ENCODE data around the gene GAS2L2. TPM values are rescaled to one million over a fixed set of nuclear protein-coding genes. Genes with fewer than 3 reads are reported as not detected.

GAS2L2 gene
- total RNA-seq, 1 donor from 2014 or later, result 0.27 TPM

DNA sequence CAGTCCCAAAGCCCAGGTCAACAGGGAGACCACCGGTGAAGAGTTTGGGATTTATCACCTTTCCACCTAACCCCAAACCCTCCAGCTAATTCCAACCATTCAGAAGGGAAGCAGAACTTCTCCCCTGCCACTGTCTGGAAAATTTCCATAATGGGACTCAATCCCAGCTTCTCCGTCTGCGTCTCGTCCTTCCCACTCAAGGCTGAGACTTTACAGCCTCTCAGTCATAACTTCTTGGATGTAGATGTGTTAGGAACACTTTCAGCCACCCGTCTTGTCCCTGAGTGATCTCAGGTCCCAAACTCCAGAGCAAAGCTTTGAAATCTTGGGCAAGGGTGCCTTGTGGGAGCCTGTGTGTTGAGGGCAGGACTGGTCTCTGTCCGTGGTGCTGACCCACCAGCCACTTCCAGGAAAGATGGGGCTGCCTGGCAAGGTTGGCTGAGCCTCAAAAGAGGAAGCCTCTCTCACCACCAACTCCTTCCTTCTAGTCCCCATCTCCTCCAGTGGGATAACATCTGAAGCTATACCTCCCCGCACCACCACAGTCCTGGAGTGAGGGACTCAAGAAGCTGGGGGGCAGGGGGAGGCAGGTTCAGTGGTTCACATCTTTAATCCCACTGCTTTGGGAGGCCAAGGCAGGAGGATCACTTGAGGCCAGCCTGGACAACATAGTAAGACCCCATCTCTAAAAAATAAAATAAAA is 9.3 kb downstream of the GAS2L2 start:
- H3K27ac Mint-ChIP-seq (ENCODE audit: unreplicated experiment), result no peak overlapping the region
- H3K27me3 Mint-ChIP-seq (ENCODE audit: unreplicated experiment), result peaks cover 16% of the 10 kb centered on the region
- H3K9me3 Mint-ChIP-seq (ENCODE audit: unreplicated experiment), result peaks cover 13% of the 10 kb centered on the region
- no peak overlapping the region for H3K4me3 Mint-ChIP-seq (ENCODE audit: unreplicated experiment)
- H3K36me3 Mint-ChIP-seq (ENCODE audit: unreplicated experiment), result peaks cover 5% of the 10 kb centered on the region
- TF ChIP-seq, protein P1, sequence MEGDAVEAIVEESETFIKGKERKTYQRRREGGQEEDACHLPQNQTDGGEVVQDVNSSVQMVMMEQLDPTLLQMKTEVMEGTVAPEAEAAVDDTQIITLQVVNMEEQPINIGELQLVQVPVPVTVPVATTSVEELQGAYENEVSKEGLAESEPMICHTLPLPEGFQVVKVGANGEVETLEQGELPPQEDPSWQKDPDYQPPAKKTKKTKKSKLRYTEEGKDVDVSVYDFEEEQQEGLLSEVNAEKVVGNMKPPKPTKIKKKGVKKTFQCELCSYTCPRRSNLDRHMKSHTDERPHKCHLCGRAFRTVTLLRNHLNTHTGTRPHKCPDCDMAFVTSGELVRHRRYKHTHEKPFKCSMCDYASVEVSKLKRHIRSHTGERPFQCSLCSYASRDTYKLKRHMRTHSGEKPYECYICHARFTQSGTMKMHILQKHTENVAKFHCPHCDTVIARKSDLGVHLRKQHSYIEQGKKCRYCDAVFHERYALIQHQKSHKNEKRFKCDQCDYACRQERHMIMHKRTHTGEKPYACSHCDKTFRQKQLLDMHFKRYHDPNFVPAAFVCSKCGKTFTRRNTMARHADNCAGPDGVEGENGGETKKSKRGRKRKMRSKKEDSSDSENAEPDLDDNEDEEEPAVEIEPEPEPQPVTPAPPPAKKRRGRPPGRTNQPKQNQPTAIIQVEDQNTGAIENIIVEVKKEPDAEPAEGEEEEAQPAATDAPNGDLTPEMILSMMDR (IDR thresholded peaks at IDR 0.05; ENCODE audit: partially characterized antibody, unreplicated experiment), result no peak
- no peak for DNase-seq
- no peaks in the 10 kb centered on the region for H3K4me1 Mint-ChIP-seq (ENCODE audit: low read depth, unreplicated experiment)

GRCh38 chr17:35742896-35743477 is 10.1 kb downstream of the GAS2L2 start:
- Mint-ChIP-seq H3K27me3 (ENCODE audit: unreplicated experiment) (peaks cover 16% of the 10 kb centered on the region), H3K36me3 (ENCODE audit: unreplicated experiment) (peaks cover 5% of the 10 kb centered on the region), H3K4me1 (ENCODE audit: low read depth, unreplicated experiment) (no peaks in the 10 kb centered on the region), H3K27ac (ENCODE audit: unreplicated experiment) (no peak overlapping the region), H3K4me3 (ENCODE audit: unreplicated experiment) (no peak overlapping the region), H3K9me3 (ENCODE audit: unreplicated experiment) (peaks cover 13% of the 10 kb centered on the region)
- TF ChIP-seq, protein P1 (IDR thresholded peaks at IDR 0.05; ENCODE audit: partially characterized antibody, unreplicated experiment), result no peak
- no peak for DNase-seq

DNA sequence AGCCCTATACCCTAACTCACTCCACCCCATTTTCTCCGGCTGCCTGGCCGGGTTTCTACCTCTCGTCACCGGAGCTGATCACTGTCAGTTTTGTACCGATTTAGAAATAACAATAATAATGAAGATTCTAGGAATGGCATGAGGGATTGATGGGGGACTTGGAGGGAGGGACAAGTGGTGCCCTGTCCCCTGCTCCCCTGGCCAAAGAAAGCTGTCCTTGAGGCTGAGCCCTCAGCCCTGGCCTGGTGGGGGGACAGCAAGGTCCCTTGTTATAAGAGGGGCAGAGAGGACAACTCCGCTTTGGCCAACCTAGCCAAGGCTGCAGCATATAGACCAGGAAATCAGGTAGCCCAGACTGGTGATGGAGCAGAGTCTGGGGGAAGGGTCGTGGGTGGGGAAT is 10.5 kb downstream of the GAS2L2 start:
- no peaks in the 10 kb centered on the region for H3K4me1 Mint-ChIP-seq (ENCODE audit: low read depth, unreplicated experiment)
- H3K9me3 Mint-ChIP-seq (ENCODE audit: unreplicated experiment), result peaks cover 11% of the 10 kb centered on the region
- H3K4me3 Mint-ChIP-seq (ENCODE audit: unreplicated experiment), result no peak overlapping the region
- no peak for DNase-seq
- no peak overlapping the region for H3K27ac Mint-ChIP-seq (ENCODE audit: unreplicated experiment)
- TF ChIP-seq, protein P1 (IDR thresholded peaks at IDR 0.05; ENCODE audit: partially characterized antibody, unreplicated experiment), result no peak
- H3K36me3 Mint-ChIP-seq (ENCODE audit: unreplicated experiment), result peaks cover 5% of the 10 kb centered on the region
- H3K27me3 Mint-ChIP-seq (ENCODE audit: unreplicated experiment), result peaks cover 16% of the 10 kb centered on the region

DNA sequence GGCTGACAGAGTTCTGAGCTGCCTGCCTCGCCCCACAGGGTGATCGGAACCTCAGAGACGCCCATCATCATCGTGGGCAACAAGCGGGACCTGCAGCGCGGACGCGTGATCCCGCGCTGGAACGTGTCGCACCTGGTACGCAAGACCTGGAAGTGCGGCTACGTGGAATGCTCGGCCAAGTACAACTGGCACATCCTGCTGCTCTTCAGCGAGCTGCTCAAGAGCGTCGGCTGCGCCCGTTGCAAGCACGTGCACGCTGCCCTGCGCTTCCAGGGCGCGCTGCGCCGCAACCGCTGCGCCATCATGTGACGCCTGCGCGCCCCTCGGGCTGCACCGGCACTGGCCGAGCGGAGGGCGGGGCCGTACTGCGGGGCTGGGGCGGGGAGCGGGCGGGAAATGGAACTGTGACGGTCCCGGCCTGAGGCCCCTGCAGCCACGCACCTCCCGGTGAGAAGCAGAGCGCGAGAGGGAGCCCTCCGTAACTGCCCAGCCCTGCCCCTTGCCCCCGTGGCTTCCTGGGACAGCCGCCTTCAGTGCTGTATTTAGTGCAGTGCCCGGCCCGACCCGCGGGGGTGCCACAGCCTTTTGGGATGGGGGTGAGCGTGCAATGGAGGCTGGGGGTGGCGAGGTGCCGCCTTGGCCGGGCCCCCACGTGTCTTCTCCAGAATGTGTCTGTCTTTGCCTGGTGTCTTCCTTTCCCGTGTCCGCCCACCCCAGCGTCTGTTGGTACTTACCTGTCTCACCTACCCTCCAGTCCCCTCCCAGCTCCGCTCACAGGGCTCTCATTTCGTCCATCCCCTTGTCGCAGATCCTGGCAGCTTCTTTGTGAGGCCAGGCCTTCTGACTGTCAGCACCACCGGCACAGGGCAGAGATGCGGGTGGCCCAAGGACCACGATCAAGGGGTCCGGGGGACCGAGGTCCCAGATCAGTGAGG is 11.8 kb downstream of the GAS2L2 start:
- H3K9me3 Mint-ChIP-seq (ENCODE audit: unreplicated experiment), result peaks cover 8% of the 10 kb centered on the region
- no peak overlapping the region for H3K27ac Mint-ChIP-seq (ENCODE audit: unreplicated experiment)
- H3K4me1 Mint-ChIP-seq (ENCODE audit: low read depth, unreplicated experiment), result no peaks in the 10 kb centered on the region
- H3K36me3 Mint-ChIP-seq (ENCODE audit: unreplicated experiment), result peaks cover 5% of the 10 kb centered on the region
- DNase-seq, result peak; percentile 52
- peaks cover 15% of the 10 kb centered on the region for H3K27me3 Mint-ChIP-seq (ENCODE audit: unreplicated experiment)
- peak overlapping the region; percentile 82 for H3K4me3 Mint-ChIP-seq (ENCODE audit: unreplicated experiment)
- TF ChIP-seq, protein P1 (IDR thresholded peaks at IDR 0.05; ENCODE audit: partially characterized antibody, unreplicated experiment), result no peak

Measured in glutamatergic neuron (in vitro differentiated cells).